Measurements from ENCODE around the gene TMEM69. TPM values are rescaled to one million over a fixed set of nuclear protein-coding genes. Genes with fewer than 3 reads are reported as not detected.
"Not testable (repeated sequence)": the region's sequence is repeated elsewhere in the genome, so short reads cannot be mapped to it uniquely, and the experiment has no call there.

Gene TMEM69
- total RNA-seq, 1 experiment from 2014 or later: 21.6 TPM

- DNase-seq (ENCODE audit: low read depth): no peak
- in situ Hi-C loops (cut with HindIII; ENCODE audit: low pct_unique_long_range_greater_than_20kb, low sequenced_read_pairs): no loop called here
Measured at GRCh38 chr1:45718289-45718688, 30.3 kb downstream of the TMEM69 start.

GRCh38 chr1:45721207-45721606 lies 33.2 kb downstream of the TMEM69 start:
- in situ Hi-C loops (cut with HindIII; ENCODE audit: low pct_unique_long_range_greater_than_20kb, low sequenced_read_pairs): no loop called here
- no peak for DNase-seq (ENCODE audit: low read depth)

GRCh38 chr1:45722809-45723208 lies 34.8 kb downstream of the TMEM69 start:
- DNase-seq (ENCODE audit: low read depth): no peak
- in situ Hi-C loops (cut with HindIII; ENCODE audit: low pct_unique_long_range_greater_than_20kb, low sequenced_read_pairs): no loop called here

- no peak for DNase-seq (ENCODE audit: low read depth)
- in situ Hi-C loops (cut with HindIII; ENCODE audit: low pct_unique_long_range_greater_than_20kb, low sequenced_read_pairs): no loop called here
Measured at GRCh38 chr1:45723248-45723930, 35.4 kb downstream of the TMEM69 start.

GRCh38 chr1:45726007-45726406 lies 38.0 kb downstream of the TMEM69 start:
- DNase-seq (ENCODE audit: low read depth); in situ Hi-C loops (cut with HindIII; ENCODE audit: low pct_unique_long_range_greater_than_20kb, low sequenced_read_pairs): not testable (repeated sequence)

GRCh38 chr1:45730075-45730779 lies 42.2 kb downstream of the TMEM69 start:
- DNase-seq (ENCODE audit: low read depth): no peak
- in situ Hi-C loops (cut with HindIII; ENCODE audit: low pct_unique_long_range_greater_than_20kb, low sequenced_read_pairs): no loop called here

GRCh38 chr1:45730780-45731319 lies 42.9 kb downstream of the TMEM69 start:
- DNase-seq (ENCODE audit: low read depth): no peak
- in situ Hi-C loops (cut with HindIII; ENCODE audit: low pct_unique_long_range_greater_than_20kb, low sequenced_read_pairs): no loop called here

GRCh38 chr1:45739137-45739536 lies 51.2 kb downstream of the TMEM69 start:
- DNase-seq (ENCODE audit: low read depth): no peak
- in situ Hi-C loops (cut with HindIII; ENCODE audit: low pct_unique_long_range_greater_than_20kb, low sequenced_read_pairs): no loop called here

- DNase-seq (ENCODE audit: low read depth); in situ Hi-C loops (cut with HindIII; ENCODE audit: low pct_unique_long_range_greater_than_20kb, low sequenced_read_pairs): not testable (repeated sequence)
Measured at GRCh38 chr1:45739641-45740156, 51.7 kb downstream of the TMEM69 start.

Other genes with a start within 250 kb of the TMEM69 start
- gene TESK2, start 197.0 kb upstream of the TMEM69 start, total RNA-seq (2014; rRNA removed; shearing (Covaris generic); ENCODE audit: low replicate concordance): 1.9 TPM in 1 of 2 replicates, not detected in the other
- gene CCDC163, start 188.1 kb upstream of the TMEM69 start, total RNA-seq (2014; rRNA removed; shearing (Covaris generic); ENCODE audit: low replicate concordance): 2.7 and 6.7 TPM in 2 replicates
- 1.3 and 2.1 TPM in 2 replicates for gene MMACHC, start 187.9 kb upstream of the TMEM69 start, total RNA-seq (2014; rRNA removed; shearing (Covaris generic); ENCODE audit: low replicate concordance)
- gene PRDX1, start 166.3 kb upstream of the TMEM69 start, total RNA-seq (2014; rRNA removed; shearing (Covaris generic); ENCODE audit: low replicate concordance): 3,864 and 4,011 TPM in 2 replicates
- 235 and 258 TPM in 2 replicates for gene AKR1A1, start 137.4 kb upstream of the TMEM69 start, total RNA-seq (2014; rRNA removed; shearing (Covaris generic); ENCODE audit: low replicate concordance)
- 89.4 and 99.6 TPM in 2 replicates for gene NASP, start 104.1 kb upstream of the TMEM69 start, total RNA-seq (2014; rRNA removed; shearing (Covaris generic); ENCODE audit: low replicate concordance)
- 0.10 TPM in 1 of 2 replicates, not detected in the other for gene CCDC17, start 64.1 kb upstream of the TMEM69 start, total RNA-seq (2014; rRNA removed; shearing (Covaris generic); ENCODE audit: low replicate concordance)
- 59.0 and 90.2 TPM in 2 replicates for gene GPBP1L1, start 1.6 kb upstream of the TMEM69 start, total RNA-seq (2014; rRNA removed; shearing (Covaris generic); ENCODE audit: low replicate concordance)
- gene IPP, start 62.5 kb downstream of the TMEM69 start, total RNA-seq (2014; rRNA removed; shearing (Covaris generic); ENCODE audit: low replicate concordance): 2.5 and 5.1 TPM in 2 replicates
- 25.5 and 27.5 TPM in 2 replicates for gene MAST2, start 115.4 kb downstream of the TMEM69 start, total RNA-seq (2014; rRNA removed; shearing (Covaris generic); ENCODE audit: low replicate concordance)